Activated gamma-delta T cell treated with Interleukin-2 at 50 U/mL for 16 hours (primary cell): ENCODE data around the gene RHOC.
A peak's percentile ranks its signal among the peaks of the same experiment; 100 is the strongest.

Source experiments
- DNase-seq: peaks from one replicate; pipeline ENCODE4 v3.0.0-alpha.2; 2020

RHOC gene

GRCh38 chr1:112676543-112676942 is 30.4 kb downstream of the RHOC start:
- DNase-seq: no peak

GRCh38 chr1:112675728-112676381 is 31.1 kb downstream of the RHOC start:
- DNase-seq: no peak

GRCh38 chr1:112674986-112675727 is 31.8 kb downstream of the RHOC start:
- DNase-seq: peak; percentile 21

- peak; percentile 50 for DNase-seq
Observed at GRCh38 chr1:112674440-112674985, 32.4 kb downstream of the RHOC start, which contains the start of gene MOV10. Gene MOV10, plus strand, starts transcription at chr1:112674659. Its CDS starts 254 bp downstream, at chr1:112674913.

- no peak for DNase-seq
Observed at GRCh38 chr1:112673592-112674439, 33.1 kb downstream of the RHOC start.

GRCh38 chr1:112672842-112673241 is 34.1 kb downstream of the RHOC start:
- DNase-seq: no peak

GRCh38 chr1:112672009-112672408 is 34.9 kb downstream of the RHOC start:
- DNase-seq: no peak

- DNase-seq: no peak
Observed at GRCh38 chr1:112666946-112667345, 40.0 kb downstream of the RHOC start.

GRCh38 chr1:112665857-112666256 is 41.1 kb downstream of the RHOC start:
- DNase-seq: no peak

- DNase-seq: no peak
Observed at GRCh38 chr1:112651205-112651604, 55.7 kb downstream of the RHOC start.
